Muscle layer of colon (tissue), 2 donors: ENCODE results near the gene ORC6.
"Not testable (repeated sequence)": the region's sequence is repeated elsewhere in the genome, so short reads cannot be mapped to it uniquely, and the experiment has no call there.

Experiments
- H3K27ac ChIP-seq: one replicate; pipeline ENCODE4 v1.7.0; 2013; ENCODE audit warnings: low read depth, mild to moderate bottlenecking, low read length, moderate library complexity
- H3K27me3 ChIP-seq, 2 donors: one replicate each; pipeline ENCODE4 v1.7.0; 2013; ENCODE audit warnings: low read length in 2 of 2, mild to moderate bottlenecking in 2 of 2; ENCODE audit not compliant: insufficient read depth in 2 of 2, control insufficient read depth in 1 of 2
- H3K36me3 ChIP-seq: one replicate; pipeline ENCODE4 v1.7.0; 2013; ENCODE audit warnings: mild to moderate bottlenecking, low read length; ENCODE audit not compliant: insufficient read depth
- H3K4me1 ChIP-seq: one replicate; pipeline ENCODE4 v1.7.0; 2013; ENCODE audit warnings: mild to moderate bottlenecking, low read length; ENCODE audit not compliant: insufficient read depth
- H3K4me3 ChIP-seq, 2 donors: one replicate each; pipeline ENCODE4 v1.7.0; 2013; ENCODE audit warnings: low read length in 2 of 2, low read depth in 1 of 2, mild to moderate bottlenecking in 1 of 2, moderate library complexity in 1 of 2
- H3K9ac ChIP-seq: one replicate; pipeline ENCODE4 v1.7.0; 2013; ENCODE audit warnings: low read length
- H3K9me3 ChIP-seq: one replicate; pipeline ENCODE4 v1.7.0; 2013; ENCODE audit warnings: mild to moderate bottlenecking, low read length
- donor health status: abdominal sarcoma.
- donor health status: Adenocarcinoma of cecum.

The ORC6 gene

GRCh38 chr16:46689365-46690280, at the start of gene ORC6:
Gene ORC6 (plus strand): TSS chr16:46689659. CDS start chr16:46689706, 47 bp downstream.
- Histone ChIP-seq H3K27ac (peak within 1 kb of the TSS; percentile 95), H3K36me3 (no peaks in the 10 kb centered on the region), H3K27me3 (no peaks in the 10 kb centered on the region), H3K4me1 (peaks cover 22% of the 10 kb centered on the region), H3K9me3 (no peaks in the 10 kb centered on the region), H3K4me3 (peak within 1 kb of the TSS; percentile 65 to 84), H3K9ac (peak within 1 kb of the TSS; percentile 57)

GRCh38 chr16:46648656-46649055, 40.8 kb upstream of the ORC6 start:
- H3K27ac ChIP-seq: no peak overlapping the region
- no peak overlapping the region for H3K9ac ChIP-seq

GRCh38 chr16:46649588-46650253, 39.7 kb upstream of the ORC6 start:
- Histone ChIP-seq H3K27me3 (no peaks in the 10 kb centered on the region), H3K27ac (no peak overlapping the region), H3K36me3 (no peaks in the 10 kb centered on the region), H3K4me1 (no peaks in the 10 kb centered on the region), H3K9me3 (no peaks in the 10 kb centered on the region), H3K9ac (no peak overlapping the region), H3K4me3 (peak overlapping the region in 1 of 2 donors; percentile 39)

More at GRCh38 chr16:46648656-46649055, 40.8 kb upstream of the ORC6 start:
- H3K27me3 ChIP-seq: no peaks in the 10 kb centered on the region
- H3K9me3 ChIP-seq: no peaks in the 10 kb centered on the region
- no peak overlapping the region for H3K4me3 ChIP-seq
- H3K4me1 ChIP-seq: no peaks in the 10 kb centered on the region
- H3K36me3 ChIP-seq: no peaks in the 10 kb centered on the region

- no peak overlapping the region for H3K9ac ChIP-seq
- H3K27me3 ChIP-seq: no peaks in the 10 kb centered on the region
- H3K36me3 ChIP-seq: no peaks in the 10 kb centered on the region
- no peak overlapping the region for H3K4me3 ChIP-seq
- H3K27ac ChIP-seq: no peak overlapping the region
- no peaks in the 10 kb centered on the region for H3K9me3 ChIP-seq
- H3K4me1 ChIP-seq: no peaks in the 10 kb centered on the region
Measured at GRCh38 chr16:46650254-46650623, 39.2 kb upstream of the ORC6 start.

- Histone ChIP-seq H3K27me3 (no peaks in the 10 kb centered on the region), H3K36me3 (no peaks in the 10 kb centered on the region), H3K4me1 (no peaks in the 10 kb centered on the region), H3K9ac (no peak overlapping the region), H3K4me3 (no peak overlapping the region), H3K9me3 (no peaks in the 10 kb centered on the region), H3K27ac (no peak overlapping the region)
Measured at GRCh38 chr16:46651305-46651704, 38.2 kb upstream of the ORC6 start.

- H3K4me1 ChIP-seq: no peaks in the 10 kb centered on the region
- H3K9me3 ChIP-seq: no peaks in the 10 kb centered on the region
- H3K27ac ChIP-seq: no peak overlapping the region
- peaks cover 34% of the 10 kb centered on the region for H3K36me3 ChIP-seq
- no peak overlapping the region for H3K4me3 ChIP-seq
- H3K27me3 ChIP-seq: no peaks in the 10 kb centered on the region
- H3K9ac ChIP-seq: no peak overlapping the region
Measured at GRCh38 chr16:46658925-46659324, 30.5 kb upstream of the ORC6 start.

- H3K27ac ChIP-seq: no peak overlapping the region
- no peak overlapping the region for H3K9ac ChIP-seq
- no peak overlapping the region for H3K4me3 ChIP-seq
- no peaks in the 10 kb centered on the region for H3K27me3 ChIP-seq
- peaks cover 44% of the 10 kb centered on the region for H3K36me3 ChIP-seq
- no peaks in the 10 kb centered on the region for H3K4me1 ChIP-seq
- H3K9me3 ChIP-seq: no peaks in the 10 kb centered on the region
Measured at GRCh38 chr16:46662123-46662522, 27.3 kb upstream of the ORC6 start.

- Histone ChIP-seq H3K27ac (no peak overlapping the region), H3K36me3 (peaks cover 59% of the 10 kb centered on the region), H3K9ac (no peak overlapping the region), H3K9me3 (no peaks in the 10 kb centered on the region), H3K27me3 (no peaks in the 10 kb centered on the region), H3K4me3 (no peak overlapping the region), H3K4me1 (no peaks in the 10 kb centered on the region)
Measured at GRCh38 chr16:46673320-46674013, 16.0 kb upstream of the ORC6 start.

GRCh38 chr16:46677943-46678342, 11.5 kb upstream of the ORC6 start:
- H3K27ac ChIP-seq, H3K9me3 ChIP-seq: not testable (repeated sequence)
- H3K36me3 ChIP-seq: peaks cover 39% of the 10 kb centered on the region

GRCh38 chr16:46681867-46682266, 7.6 kb upstream of the ORC6 start:
- not testable (repeated sequence) for H3K27ac ChIP-seq, H3K9me3 ChIP-seq, H3K4me1 ChIP-seq, H3K27me3 ChIP-seq, H3K9ac ChIP-seq, H3K4me3 ChIP-seq
- peaks cover 18% of the 10 kb centered on the region for H3K36me3 ChIP-seq

More at GRCh38 chr16:46677943-46678342, 11.5 kb upstream of the ORC6 start:
- H3K9ac ChIP-seq, H3K27me3 ChIP-seq, H3K4me1 ChIP-seq, H3K4me3 ChIP-seq: not testable (repeated sequence)

GRCh38 chr16:46686815-46687473, 2.5 kb upstream of the ORC6 start:
- no peak overlapping the region for H3K9ac ChIP-seq

More at GRCh38 chr16:46686815-46687473, 2.5 kb upstream of the ORC6 start:
- Histone ChIP-seq H3K4me1 (peaks cover 28% of the 10 kb centered on the region), H3K9me3 (no peaks in the 10 kb centered on the region), H3K27me3 (no peaks in the 10 kb centered on the region), H3K4me3 (peak overlapping the region in 1 of 2 donors; percentile 65), H3K27ac (no peak overlapping the region), H3K36me3 (no peaks in the 10 kb centered on the region)
